Measurements from ENCODE around the gene THSD7B.
"Not testable (repeated sequence)": the region's sequence is repeated elsewhere in the genome, so short reads cannot be mapped to it uniquely, and the experiment has no call there.

Gene THSD7B

GRCh38 chr2:137566387-137566786 is 801.0 kb downstream of the THSD7B start:
- Histone ChIP-seq H2BK12ac (ENCODE audit: low read length) (no peak overlapping the region), H2AK5ac (ENCODE audit: low read length) (no peak overlapping the region), H3K4ac (ENCODE audit: low read depth, low read length) (no peak overlapping the region), H3K79me1 (ENCODE audit: low read length) (no peaks in the 10 kb centered on the region), H3K23ac (ENCODE audit: low read length) (no peak overlapping the region), H3K9me3 (ENCODE audit: insufficient read depth, low read depth, low read length) (no peaks in the 10 kb centered on the region), H2BK120ac (ENCODE audit: insufficient read depth, low read length, poor library complexity) (no peak overlapping the region), H4K91ac (ENCODE audit: low read depth, low read length) (no peak overlapping the region), H3K14ac (ENCODE audit: low read length) (no peak overlapping the region), H3K79me2 (ENCODE audit: control insufficient read depth, insufficient read depth, low read length, poor library complexity) (no peaks in the 10 kb centered on the region), H3K27me3 (ENCODE audit: insufficient read depth, low read length) (no peaks in the 10 kb centered on the region), H3K36me3 (ENCODE audit: control insufficient read depth in 1 of 2, insufficient read depth in 2 of 2, low read length in 2 of 2) (no peaks in the 10 kb centered on the region), H4K8ac (ENCODE audit: low read depth, low read length) (no peak overlapping the region), H4K12ac (ENCODE audit: low read depth, low read length) (no peak overlapping the region), H2BK5ac (ENCODE audit: low read depth, low read length, poor library complexity) (no peak overlapping the region), H3K4me3 (ENCODE audit: low read depth, low read length) (no peak overlapping the region), H3K27ac (ENCODE audit: low read depth, low read length) (no peak overlapping the region), H3K4me2 (ENCODE audit: low read length) (no peak overlapping the region), H3K4me1 (ENCODE audit: control insufficient read depth in 1 of 2, insufficient read depth in 2 of 2, low read length in 2 of 2) (no peaks in the 10 kb centered on the region), H2AFZ (ENCODE audit: insufficient read depth, low read length, poor library complexity) (no peak overlapping the region), H3K18ac (ENCODE audit: low read length) (no peak overlapping the region), H3K9ac (ENCODE audit: low read length) (no peak overlapping the region)
- DNase-seq: peak in 1 of 2 donors; percentile 26
- WGBS (ENCODE audit: extremely low coverage, insufficient coverage, insufficient read length): no CpG with 5 or more reads among the region's 1 CpG

GRCh38 chr2:137570484-137570883 is 805.1 kb downstream of the THSD7B start:
- Histone ChIP-seq H3K9me3 (ENCODE audit: insufficient read depth, low read depth, low read length) (no peaks in the 10 kb centered on the region), H4K12ac (ENCODE audit: low read depth, low read length) (no peak overlapping the region), H2BK5ac (ENCODE audit: low read depth, low read length, poor library complexity) (no peak overlapping the region), H3K79me1 (ENCODE audit: low read length) (no peaks in the 10 kb centered on the region), H2BK120ac (ENCODE audit: insufficient read depth, low read length, poor library complexity) (no peak overlapping the region), H3K23ac (ENCODE audit: low read length) (no peak overlapping the region), H3K14ac (ENCODE audit: low read length) (no peak overlapping the region), H3K4ac (ENCODE audit: low read depth, low read length) (no peak overlapping the region), H3K27me3 (ENCODE audit: insufficient read depth, low read length) (no peaks in the 10 kb centered on the region), H2AFZ (ENCODE audit: insufficient read depth, low read length, poor library complexity) (no peak overlapping the region), H2BK12ac (ENCODE audit: low read length) (no peak overlapping the region), H3K27ac (ENCODE audit: low read depth, low read length) (no peak overlapping the region), H3K79me2 (ENCODE audit: control insufficient read depth, insufficient read depth, low read length, poor library complexity) (no peaks in the 10 kb centered on the region), H3K9ac (ENCODE audit: low read length) (no peak overlapping the region), H3K18ac (ENCODE audit: low read length) (no peak overlapping the region), H2AK5ac (ENCODE audit: low read length) (no peak overlapping the region), H4K8ac (ENCODE audit: low read depth, low read length) (no peak overlapping the region), H3K36me3 (ENCODE audit: control insufficient read depth in 1 of 2, insufficient read depth in 2 of 2, low read length in 2 of 2) (no peaks in the 10 kb centered on the region), H3K4me1 (ENCODE audit: control insufficient read depth in 1 of 2, insufficient read depth in 2 of 2, low read length in 2 of 2) (no peaks in the 10 kb centered on the region), H3K4me2 (ENCODE audit: low read length) (no peak overlapping the region), H4K91ac (ENCODE audit: low read depth, low read length) (no peak overlapping the region), H3K4me3 (ENCODE audit: low read depth, low read length) (no peak overlapping the region)
- no CpG with 5 or more reads among the region's 3 CpGs for WGBS (ENCODE audit: extremely low coverage, insufficient coverage, insufficient read length)
- DNase-seq: no peak

- not testable (repeated sequence) for H2AK5ac ChIP-seq (ENCODE audit: low read length); H4K12ac ChIP-seq (ENCODE audit: low read depth, low read length); H3K27me3 ChIP-seq (ENCODE audit: insufficient read depth, low read length); H3K18ac ChIP-seq (ENCODE audit: low read length); H3K79me2 ChIP-seq (ENCODE audit: control insufficient read depth, insufficient read depth, low read length, poor library complexity); H2BK120ac ChIP-seq (ENCODE audit: insufficient read depth, low read length, poor library complexity); DNase-seq; H2BK12ac ChIP-seq (ENCODE audit: low read length); H3K36me3 ChIP-seq (ENCODE audit: control insufficient read depth in 1 of 2, insufficient read depth in 2 of 2, low read length in 2 of 2); H4K8ac ChIP-seq (ENCODE audit: low read depth, low read length); H3K4me2 ChIP-seq (ENCODE audit: low read length); H3K14ac ChIP-seq (ENCODE audit: low read length); H3K27ac ChIP-seq (ENCODE audit: low read depth, low read length); H3K79me1 ChIP-seq (ENCODE audit: low read length); H3K4me1 ChIP-seq (ENCODE audit: control insufficient read depth in 1 of 2, insufficient read depth in 2 of 2, low read length in 2 of 2); H4K91ac ChIP-seq (ENCODE audit: low read depth, low read length); H3K9ac ChIP-seq (ENCODE audit: low read length); H2AFZ ChIP-seq (ENCODE audit: insufficient read depth, low read length, poor library complexity); H3K4me3 ChIP-seq (ENCODE audit: low read depth, low read length); H3K23ac ChIP-seq (ENCODE audit: low read length); H3K4ac ChIP-seq (ENCODE audit: low read depth, low read length); H3K9me3 ChIP-seq (ENCODE audit: insufficient read depth, low read depth, low read length); H2BK5ac ChIP-seq (ENCODE audit: low read depth, low read length, poor library complexity)
- WGBS (ENCODE audit: extremely low coverage, insufficient coverage, insufficient read length): no CpG with 5 or more reads among the region's 5 CpGs
Observed at GRCh38 chr2:137587834-137588233, 822.5 kb downstream of the THSD7B start.

- H3K4me3 ChIP-seq (ENCODE audit: low read depth, low read length); H2AK5ac ChIP-seq (ENCODE audit: low read length); H2BK5ac ChIP-seq (ENCODE audit: low read depth, low read length, poor library complexity); H3K14ac ChIP-seq (ENCODE audit: low read length); H4K91ac ChIP-seq (ENCODE audit: low read depth, low read length); H3K23ac ChIP-seq (ENCODE audit: low read length); H3K4ac ChIP-seq (ENCODE audit: low read depth, low read length); H3K79me1 ChIP-seq (ENCODE audit: low read length); H4K8ac ChIP-seq (ENCODE audit: low read depth, low read length); DNase-seq; H3K27ac ChIP-seq (ENCODE audit: low read depth, low read length); H3K18ac ChIP-seq (ENCODE audit: low read length); H3K36me3 ChIP-seq (ENCODE audit: control insufficient read depth in 1 of 2, insufficient read depth in 2 of 2, low read length in 2 of 2); H3K9ac ChIP-seq (ENCODE audit: low read length); H3K9me3 ChIP-seq (ENCODE audit: insufficient read depth, low read depth, low read length); H3K4me2 ChIP-seq (ENCODE audit: low read length); H2BK120ac ChIP-seq (ENCODE audit: insufficient read depth, low read length, poor library complexity); H3K27me3 ChIP-seq (ENCODE audit: insufficient read depth, low read length); H3K79me2 ChIP-seq (ENCODE audit: control insufficient read depth, insufficient read depth, low read length, poor library complexity); H2AFZ ChIP-seq (ENCODE audit: insufficient read depth, low read length, poor library complexity); H2BK12ac ChIP-seq (ENCODE audit: low read length); H4K12ac ChIP-seq (ENCODE audit: low read depth, low read length); H3K4me1 ChIP-seq (ENCODE audit: control insufficient read depth in 1 of 2, insufficient read depth in 2 of 2, low read length in 2 of 2): not testable (repeated sequence)
- WGBS (ENCODE audit: extremely low coverage, insufficient coverage, insufficient read length): no CpG with 5 or more reads among the region's 1 CpG
Observed at GRCh38 chr2:137588578-137588977, 823.2 kb downstream of the THSD7B start.

All from trophoblast cell (in vitro differentiated cells and primary cell).